Liver (tissue), 9 donors: ENCODE data around the gene FGF14. TPM values are rescaled to one million over a fixed set of nuclear protein-coding genes. Genes with fewer than 3 reads are reported as not detected.

Experiments used
- DNase-seq: peaks from one replicate; pipeline ENCODE4 v3.0.0-alpha.2; 2017; ENCODE audit warnings: low spot score
- H3K27ac ChIP-seq, 2 donors: one replicate each; pipeline ENCODE4 v1.7.0; 2013; ENCODE audit warnings: inconsistent platforms in 2 of 2, low read length in 2 of 2, control low read depth in 1 of 2, low read depth in 1 of 2, mild to moderate bottlenecking in 1 of 2
- H3K27me3 ChIP-seq, 4 donors: one replicate each; pipeline versions ENCODE4 v1.6.1 to v1.7.0; 2013; ENCODE audit warnings: low read length in 3 of 4, inconsistent platforms in 1 of 4, mild to moderate bottlenecking in 1 of 4, moderate library complexity in 1 of 4; ENCODE audit not compliant: control insufficient read depth in 4 of 4, insufficient read depth in 4 of 4
- H3K36me3 ChIP-seq, 4 donors: one replicate each; pipeline versions ENCODE4 v1.6.1 to v1.7.0; 2013; ENCODE audit warnings: low read length in 3 of 4, mild to moderate bottlenecking in 3 of 4, low read depth in 1 of 4, moderate library complexity in 1 of 4; ENCODE audit not compliant: control insufficient read depth in 4 of 4, insufficient read depth in 3 of 4
- H3K4me1 ChIP-seq, 4 donors: one replicate each; pipeline versions ENCODE4 v1.6.1 to v1.7.0; 2013; ENCODE audit warnings: low read length in 3 of 4, mild to moderate bottlenecking in 3 of 4, moderate library complexity in 1 of 4; ENCODE audit not compliant: control insufficient read depth in 4 of 4, insufficient read depth in 4 of 4
- H3K4me3 ChIP-seq, 3 donors: one replicate each; pipeline versions ENCODE4 v1.6.1 to v1.7.0; 2013; ENCODE audit warnings: low read length in 3 of 3, control low read depth in 1 of 3, low read depth in 1 of 3, mild to moderate bottlenecking in 1 of 3
- H3K9ac ChIP-seq, 2 donors: one replicate each; pipeline ENCODE4 v1.7.0; 2013; ENCODE audit warnings: low read length in 2 of 2, mild to moderate bottlenecking in 2 of 2, moderate library complexity in 2 of 2, control low read depth in 1 of 2, low read depth in 1 of 2
- H3K9me3 ChIP-seq, 4 donors: one replicate each; pipeline versions ENCODE4 v1.6.1 to v1.7.0; 2013; ENCODE audit warnings: low read length in 3 of 4; ENCODE audit not compliant: control insufficient read depth in 4 of 4
- ATF3 ChIP-seq: IDR thresholded peaks from 2 replicates; pipeline ENCODE4 v1.6.1; 2016; ENCODE audit warnings: antibody characterized with exemption
- EGR1 ChIP-seq, 2 donors: IDR thresholded peaks; 2 replicates each; pipeline ENCODE4 v1.6.1; 2016 to 2018; ENCODE audit warnings: antibody characterized with exemption in 2 of 2, low read depth in 2 of 2
- FOXA1 ChIP-seq: IDR thresholded peaks from 2 replicates; pipeline ENCODE4 v1.6.1; 2016; ENCODE audit warnings: antibody characterized with exemption
- FOXA2 ChIP-seq: IDR thresholded peaks from 2 replicates; pipeline ENCODE4 v1.6.1; 2016; ENCODE audit warnings: antibody characterized with exemption
- GABPA ChIP-seq, 2 donors: IDR thresholded peaks in 1 of 2; conservative IDR thresholded peaks in 1 of 2; 2 replicates each; pipeline ENCODE4 v1.6.1; 2016; ENCODE audit warnings: antibody characterized with exemption in 2 of 2, mild to moderate bottlenecking in 1 of 2, moderate library complexity in 1 of 2
- HNF4A ChIP-seq, 2 donors: conservative IDR thresholded peaks; 2 replicates each; pipeline ENCODE4 v1.6.1; 2016; ENCODE audit warnings: antibody characterized with exemption in 2 of 2, mild to moderate bottlenecking in 2 of 2
- HNF4G ChIP-seq: IDR thresholded peaks from 2 replicates; pipeline ENCODE4 v1.6.1; 2016; ENCODE audit warnings: antibody characterized with exemption
- JUND ChIP-seq, 2 donors: IDR thresholded peaks; 2 replicates each; pipeline ENCODE4 v1.6.1; 2016; ENCODE audit warnings: antibody characterized with exemption in 2 of 2
- MAX ChIP-seq: IDR thresholded peaks from 2 replicates; pipeline ENCODE4 v1.6.1; 2016; ENCODE audit warnings: antibody characterized with exemption
- NR2F2 ChIP-seq: IDR thresholded peaks from 2 replicates; pipeline ENCODE4 v1.6.1; 2016; ENCODE audit warnings: antibody characterized with exemption
- RAD21 ChIP-seq, 2 donors: IDR thresholded peaks; 2 replicates each; pipeline ENCODE4 v1.6.1; 2016; ENCODE audit warnings: antibody characterized with exemption in 2 of 2, mild to moderate bottlenecking in 2 of 2
- REST ChIP-seq: IDR thresholded peaks from 2 replicates; pipeline ENCODE4 v1.6.1; 2016; ENCODE audit warnings: antibody characterized with exemption, mild to moderate bottlenecking
- SP1 ChIP-seq: IDR thresholded peaks from 2 replicates; pipeline ENCODE4 v1.6.1; 2018; ENCODE audit warnings: antibody characterized with exemption, mild to moderate bottlenecking
- TAF1 ChIP-seq: conservative IDR thresholded peaks from 2 replicates; pipeline ENCODE4 v1.6.1; 2016; ENCODE audit warnings: antibody characterized with exemption, mild to moderate bottlenecking
- YY1 ChIP-seq: IDR thresholded peaks from 2 replicates; pipeline ENCODE4 v1.6.1; 2016; ENCODE audit warnings: antibody characterized with exemption, mild to moderate bottlenecking
- ZBTB33 ChIP-seq: IDR thresholded peaks from 2 replicates; pipeline ENCODE4 v1.6.1; 2016; ENCODE audit warnings: antibody characterized with exemption
- WGBS: extraction: QIAGEN DNeasy Blood & Tissue Kit; methylation state at CpG from one replicate; pipeline ENCODE4 v1.1.7; 2013; 5-methylcytosine and 5-hydroxymethylcytosine counted together
- polyA plus RNA-seq, 2 donors: library from polyadenylated mRNA; stranded (reverse) in 1 of 2; unstranded in 1 of 2; fragments of 200-250 nt in 1 of 2; fragments of >200 nt in 1 of 2; fragmentation: Nextera tagmentation in 1 of 2; extraction: Ambion mirVana in 1 of 2; gene quantifications; one replicate each; pipeline versions ENCODE4 v1.2.1 to v1.2.3, GENCODE V29; 2013 to 2015
- total RNA-seq, 2 donors: library from RNA; depleted of rRNA; stranded (reverse); fragments of >200 nt; gene quantifications; one replicate each; pipeline ENCODE4 v1.2.3, GENCODE V29; 2014
- donor health status: healthy.
- donor health status: healthy.
- donor health status: healthy.
- donor health status: healthy.
- donor health status: healthy.

The FGF14 gene
- total and polyA plus RNA-seq, 4 donors = 0.05 to 3.3 (median 1.0) TPM

GRCh38 chr13:101811881-101812280, 590.0 kb downstream of the FGF14 start (continued):
- TF ChIP-seq MAX (no peak), FOXA2 (no peak), SP1 (no peak)

GRCh38 chr13:101811284-101811839, 590.5 kb downstream of the FGF14 start:
- no peak overlapping the region for H3K9ac ChIP-seq
- DNase-seq = no peak
- TF ChIP-seq GABPA (IDR thresholded peaks at IDR 0.05 in 1 of 2, conservative IDR thresholded peaks at IDR 0.05 in 1 of 2) (no peak), EGR1 (IDR thresholded peaks at IDR 0.05; ENCODE audit: low read depth in 2 of 2) (no peak), FOXA1 (no peak), FOXA2 (no peak), MAX (no peak), ATF3 (no peak), REST (no peak), ZBTB33 (no peak), NR2F2 (no peak), HNF4A (conservative IDR thresholded peaks at IDR 0.05) (no peak), SP1 (no peak), JUND (IDR thresholded peaks at IDR 0.05) (no peak), TAF1 (no peak), YY1 (no peak)
- H3K4me3 ChIP-seq = no peak overlapping the region
- H3K36me3 ChIP-seq = no peaks in the 10 kb centered on the region
- peaks cover 0 to 2% (median 0%) of the 10 kb centered on the region in 4 donors for H3K9me3 ChIP-seq
- 65% methylated on average over 1 of the region's 1 CpG for WGBS
- no peaks in the 10 kb centered on the region for H3K4me1 ChIP-seq
- no peak overlapping the region for H3K27ac ChIP-seq
- H3K27me3 ChIP-seq = peaks cover 0 to 5% (median 0%) of the 10 kb centered on the region in 4 donors

GRCh38 chr13:101799196-101799595, 602.7 kb downstream of the FGF14 start:
- Histone ChIP-seq H3K4me3 (no peak overlapping the region), H3K9me3 (no peaks in the 10 kb centered on the region), H3K27me3 (peaks cover 0 to 11% (median 0%) of the 10 kb centered on the region in 4 donors), H3K9ac (no peak overlapping the region), H3K4me1 (no peaks in the 10 kb centered on the region), H3K36me3 (no peaks in the 10 kb centered on the region), H3K27ac (no peak overlapping the region)
- WGBS = 52% methylated on average over 4 of the region's 4 CpGs
- no peak for DNase-seq
- no peak for TF ChIP-seq HNF4G
- no peak for TF ChIP-seq TAF1
- TF ChIP-seq ZBTB33 = no peak
- TF ChIP-seq REST = no peak
- TF ChIP-seq GABPA (IDR thresholded peaks at IDR 0.05 in 1 of 2, conservative IDR thresholded peaks at IDR 0.05 in 1 of 2) = no peak
- TF ChIP-seq MAX = no peak
- TF ChIP-seq YY1 = no peak
- no peak for TF ChIP-seq SP1
- no peak for TF ChIP-seq EGR1 (IDR thresholded peaks at IDR 0.05; ENCODE audit: low read depth in 2 of 2)
- no peak for TF ChIP-seq ATF3
- TF ChIP-seq NR2F2 = no peak
- no peak for TF ChIP-seq RAD21 (IDR thresholded peaks at IDR 0.05)
